ENCODE results near the gene CRYGA. TPM values are rescaled to one million over a fixed set of nuclear protein-coding genes. Genes with fewer than 3 reads are reported as not detected.
A peak's percentile ranks its signal among the peaks of the same experiment; 100 is the strongest.
"Not testable (repeated sequence)": the region's sequence is repeated elsewhere in the genome, so short reads cannot be mapped to it uniquely, and the experiment has no call there.

Gene CRYGA
- total and polyA plus RNA-seq, 8 donors: not detected

GRCh38 chr2:208128136-208128535 is 35.3 kb downstream of the CRYGA start:
- H3K9me3 ChIP-seq: no peaks in the 10 kb centered on the region
- no peaks in the 10 kb centered on the region for H3K36me3 ChIP-seq
- no peaks in the 10 kb centered on the region for H3K27me3 ChIP-seq
- no peak for DNase-seq
- no peak for FAIRE-seq
- peaks cover 0 to 6% (median 4%) of the 10 kb centered on the region in 3 donors for H3K4me1 ChIP-seq
- intact Hi-C loops (cut with DNase I): no loop called here
- 94 to 95% methylated on average over 12 of the region's 12 CpGs for WGBS, 2 donors
- no peak for ATAC-seq
- H3K27ac ChIP-seq: no peak overlapping the region
- no peak for TF ChIP-seq CTCF (IDR thresholded peaks at IDR 0.05)
- H3K4me3 ChIP-seq: no peak overlapping the region

- H3K36me3 ChIP-seq: no peaks in the 10 kb centered on the region
- 88 to 91% methylated on average over 4 of the region's 4 CpGs for WGBS, 2 donors
- no peak overlapping the region for H3K4me3 ChIP-seq
- no peak for FAIRE-seq
- TF ChIP-seq CTCF (IDR thresholded peaks at IDR 0.05): no peak
- H3K27me3 ChIP-seq: no peaks in the 10 kb centered on the region
- H3K27ac ChIP-seq: no peak overlapping the region
- H3K9me3 ChIP-seq: no peaks in the 10 kb centered on the region
- DNase-seq: no peak
- H3K4me1 ChIP-seq: peaks cover 0 to 6% (median 4%) of the 10 kb centered on the region in 3 donors
- ATAC-seq: no peak
- intact Hi-C loops (cut with DNase I): no loop called here
Measured at GRCh38 chr2:208127090-208127489, 36.3 kb downstream of the CRYGA start.

- Histone ChIP-seq H3K36me3 (no peaks in the 10 kb centered on the region), H3K9me3 (no peaks in the 10 kb centered on the region), H3K27ac (no peak overlapping the region), H3K27me3 (no peaks in the 10 kb centered on the region), H3K4me1 (peaks cover 0 to 6% (median 3%) of the 10 kb centered on the region in 3 donors), H3K4me3 (no peak overlapping the region)
- no peak for FAIRE-seq
- intact Hi-C loops (cut with DNase I): no loop called here
- DNase-seq: no peak
- no peak for ATAC-seq
- TF ChIP-seq CTCF (IDR thresholded peaks at IDR 0.05): no peak
- 77 to 78% methylated on average over 4 of the region's 4 CpGs for WGBS, 2 donors
Measured at GRCh38 chr2:208125251-208125650, 38.1 kb downstream of the CRYGA start.

- not testable (repeated sequence) for ATAC-seq
- peak in 1 of 6 donors; percentile 56 for DNase-seq
Measured at GRCh38 chr2:208124013-208124715, 39.2 kb downstream of the CRYGA start, which contains the start of gene CRYGD. Gene CRYGD (minus strand): TSS chr2:208124524. CDS start chr2:208124473, 51 bp downstream.

GRCh38 chr2:208122248-208122647 is 41.1 kb downstream of the CRYGA start:
- 86 to 90% methylated on average over 1 of the region's 1 CpG for WGBS, 2 donors
- ATAC-seq (no peak), FAIRE-seq (peak; percentile 99), DNase-seq (no peak)
- Histone ChIP-seq H3K4me1 (no peaks in the 10 kb centered on the region), H3K36me3 (no peaks in the 10 kb centered on the region), H3K9me3 (no peaks in the 10 kb centered on the region), H3K27me3 (no peaks in the 10 kb centered on the region), H3K27ac (no peak overlapping the region), H3K4me3 (no peak overlapping the region)
- intact Hi-C loops (cut with DNase I): no loop called here
- no peak for TF ChIP-seq CTCF (IDR thresholded peaks at IDR 0.05)

More at GRCh38 chr2:208124013-208124715, 39.2 kb downstream of the CRYGA start, which contains the start of gene CRYGD:
- H3K4me3 ChIP-seq; H3K4me1 ChIP-seq; H3K27me3 ChIP-seq; FAIRE-seq; intact Hi-C loops (cut with DNase I); H3K9me3 ChIP-seq; H3K27ac ChIP-seq; H3K36me3 ChIP-seq: not testable (repeated sequence)
- 26% methylated on average over 40 to 46 of the region's 46 CpGs for WGBS, 2 donors
